OCI-LY1 (cell line): ENCODE results near the gene RREB1.

Source experiments
- H2AFZ ChIP-seq: fragments of 200-600 bp; sonication (generic), shearing (Covaris generic); 2 replicates; pipeline ENCODE4 v1.6.0; 2014; ENCODE audit warnings: antibody characterized with exemption, mild to moderate bottlenecking, low read length
- H3F3A ChIP-seq: fragments of 200-600 bp; sonication (generic), shearing (Covaris generic); 2 replicates; pipeline ENCODE4 v1.6.0; 2014; ENCODE audit warnings: mild to moderate bottlenecking, antibody characterized with exemption, low read length, moderate library complexity; ENCODE audit not compliant: insufficient read depth
- H3K27ac ChIP-seq: fragments of 200-600 bp; sonication (generic); 2 replicates; pipeline ENCODE4 v1.5.1; 2014; ENCODE audit warnings: low read length, mixed run types, mild to moderate bottlenecking, low read depth; ENCODE audit not compliant: poor library complexity, severe bottlenecking
- H3K27me3 ChIP-seq: fragments of 200-600 bp; sonication (generic); 2 replicates; pipeline ENCODE4 v1.6.0; 2014; ENCODE audit warnings: antibody characterized with exemption, mild to moderate bottlenecking, low read length, moderate library complexity; ENCODE audit not compliant: insufficient read depth
- H3K36me3 ChIP-seq: fragments of 200-600 bp; sonication (generic); 2 replicates; pipeline ENCODE4 v1.6.1; 2014; ENCODE audit warnings: mild to moderate bottlenecking, antibody characterized with exemption, low read length, moderate library complexity, mixed read lengths; ENCODE audit not compliant: insufficient read depth
- H3K4me1 ChIP-seq: fragments of 200-600 bp; sonication (generic); 2 replicates; pipeline ENCODE4 v1.5.1; 2014; ENCODE audit warnings: mild to moderate bottlenecking, low read length, moderate library complexity; ENCODE audit not compliant: insufficient read depth, severe bottlenecking
- H3K4me2 ChIP-seq: fragments of 200-600 bp; sonication (generic), shearing (Covaris generic); 2 replicates; pipeline ENCODE4 v1.6.1; 2014; ENCODE audit warnings: low read length
- H3K4me3 ChIP-seq: fragments of 200-600 bp; sonication (generic); 2 replicates; pipeline ENCODE4 v1.5.1; 2014; ENCODE audit warnings: low read length, low read depth, mild to moderate bottlenecking, mixed read lengths; ENCODE audit not compliant: poor library complexity, severe bottlenecking
- H3K79me2 ChIP-seq: fragments of 200-600 bp; shearing (Covaris generic); 2 replicates; pipeline ENCODE4 v1.6.1; 2016; ENCODE audit warnings: mixed run types, low read length, mixed read lengths; ENCODE audit not compliant: insufficient read depth
- H3K9ac ChIP-seq: fragments of 200-600 bp; sonication (generic), shearing (Covaris generic); 2 replicates; pipeline ENCODE4 v1.6.1; 2014; ENCODE audit warnings: mild to moderate bottlenecking, low read length, mixed read lengths
- H3K9me2 ChIP-seq: fragments of 200-600 bp; sonication (generic), shearing (Covaris generic); 2 replicates; pipeline ENCODE4 v1.6.1; 2014; ENCODE audit warnings: low read depth, mild to moderate bottlenecking, low read length, mixed read lengths
- H3K9me3 ChIP-seq: fragments of 200-600 bp; shearing (Covaris generic); 2 replicates; pipeline ENCODE4 v1.6.1; 2014; ENCODE audit warnings: low read length, mixed read lengths
- H4K20me1 ChIP-seq: fragments of 200-600 bp; sonication (generic), shearing (Covaris generic); 2 replicates; pipeline ENCODE4 v1.6.0; 2016; ENCODE audit warnings: mild to moderate bottlenecking, low read length; ENCODE audit not compliant: insufficient read depth
- CTCF ChIP-seq: fragments of 200-600 bp; sonication (generic), shearing (Covaris generic); IDR thresholded peaks from 2 replicates; pipeline ENCODE4 v1.5.1; 2017; ENCODE audit warnings: mild to moderate bottlenecking, antibody characterized with exemption, low read length, moderate library complexity, mixed read lengths
- EZH2 ChIP-seq: fragments of 200-600 bp; sonication (generic), shearing (Covaris generic); IDR thresholded peaks from 2 replicates; pipeline ENCODE4 v1.8.0; 2017; ENCODE audit warnings: borderline replicate concordance, mixed run types, mild to moderate bottlenecking, antibody characterized with exemption, low read length, moderate library complexity, mixed read lengths

The RREB1 gene

GRCh38 chr6:7112171-7112570, 4.4 kb downstream of the RREB1 start:
- Histone ChIP-seq H3K9me2 (no peaks in the 10 kb centered on the region), H3K9ac (no peak overlapping the region; the same call in 1 of the 2 replicates), H3K4me1 (peaks cover 80% of the 10 kb centered on the region), H3K4me2 (peak overlapping the region; percentile 63), H3K27me3 (no peaks in the 10 kb centered on the region), H3K4me3 (peak overlapping the region; percentile 40), H3F3A (no peaks in the 10 kb centered on the region), H3K36me3 (no peaks in the 10 kb centered on the region), H2AFZ (no peak overlapping the region), H3K9me3 (no peaks in the 10 kb centered on the region), H3K27ac (no peak overlapping the region), H3K79me2 (peaks cover 21% of the 10 kb centered on the region), H4K20me1 (no peaks in the 10 kb centered on the region)
- TF ChIP-seq EZH2: no peak
- TF ChIP-seq CTCF: no peak

GRCh38 chr6:7112741-7113313, 5.1 kb downstream of the RREB1 start:
- Histone ChIP-seq H3K4me3 (peak overlapping the region; percentile 40), H3K4me1 (peaks cover 79% of the 10 kb centered on the region), H3F3A (no peaks in the 10 kb centered on the region), H3K27ac (no peak overlapping the region), H3K4me2 (peak overlapping the region; percentile 63), H3K27me3 (no peaks in the 10 kb centered on the region), H3K9me3 (no peaks in the 10 kb centered on the region), H2AFZ (no peak overlapping the region), H3K36me3 (no peaks in the 10 kb centered on the region), H3K9ac (no peak overlapping the region; the same call in 1 of the 2 replicates), H3K9me2 (no peaks in the 10 kb centered on the region), H4K20me1 (no peaks in the 10 kb centered on the region), H3K79me2 (peaks cover 23% of the 10 kb centered on the region)
- no peak for TF ChIP-seq EZH2
- TF ChIP-seq CTCF: no peak

- no peak for TF ChIP-seq CTCF
- TF ChIP-seq EZH2: no peak
- peaks cover 33% of the 10 kb centered on the region for H3K79me2 ChIP-seq
Observed at GRCh38 chr6:7114744-7115458, 7.1 kb downstream of the RREB1 start.

More at GRCh38 chr6:7114744-7115458, 7.1 kb downstream of the RREB1 start:
- no peaks in the 10 kb centered on the region for H3K36me3 ChIP-seq
- H3K9ac ChIP-seq: no peak overlapping the region
- no peak overlapping the region for H2AFZ ChIP-seq
- no peaks in the 10 kb centered on the region for H3F3A ChIP-seq
- H3K27ac ChIP-seq: no peak overlapping the region
- peaks cover 70% of the 10 kb centered on the region for H3K4me1 ChIP-seq
- no peaks in the 10 kb centered on the region for H3K9me3 ChIP-seq
- no peaks in the 10 kb centered on the region for H4K20me1 ChIP-seq
- no peaks in the 10 kb centered on the region for H3K27me3 ChIP-seq
- no peak overlapping the region for H3K4me2 ChIP-seq
- no peak overlapping the region for H3K4me3 ChIP-seq
- H3K9me2 ChIP-seq: no peaks in the 10 kb centered on the region
